Stimulated activated CD4-positive, alpha-beta T cell treated with anti-CD3 and anti-CD28 coated beads, TNF-alpha, amount 100 ng/mL, for 1 hour (primary cell): Measurements from ENCODE around the gene PROM1.

Experiments used
- DNase-seq, 3 donors: peaks; one replicate each; pipeline ENCODE4 v3.0.0-alpha.2; 2020; ENCODE audit warnings: low read depth in 3 of 3, low spot score in 1 of 3

The PROM1 gene

DNA sequence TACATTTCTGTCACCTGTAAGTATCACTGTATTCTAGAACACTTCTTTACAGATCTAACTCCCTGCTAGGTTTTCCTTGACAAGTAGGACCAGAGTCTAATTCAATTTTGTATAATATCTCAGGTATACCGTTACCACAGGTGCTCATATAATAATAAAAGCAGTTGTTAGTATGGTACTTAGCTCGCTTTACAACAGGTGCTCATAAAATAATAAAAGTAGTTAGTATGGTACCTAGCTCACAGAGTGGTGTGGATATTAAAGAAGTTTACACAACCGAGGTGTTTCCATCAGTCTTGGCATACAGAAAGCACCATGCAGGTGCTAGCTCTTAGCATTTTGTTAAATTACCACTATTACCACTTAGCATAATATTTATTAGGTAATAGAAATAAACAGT lies 88.0 kb downstream of the PROM1 start:
- DNase-seq: no peak

DNA sequence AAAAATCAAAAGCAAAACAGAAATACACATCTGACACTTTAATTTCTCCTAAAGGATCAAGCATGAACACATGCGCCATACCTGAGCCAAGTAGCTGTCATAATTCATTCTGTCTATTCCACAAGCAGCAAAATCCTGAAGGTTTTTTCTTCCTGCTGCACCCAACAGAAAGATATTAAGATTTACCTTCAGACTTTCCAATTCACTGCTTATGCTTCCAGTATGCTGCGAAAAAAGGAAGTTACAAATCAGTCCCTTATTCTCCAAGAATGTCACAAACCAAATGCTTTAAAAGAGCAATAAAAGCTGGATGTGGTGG lies 91.7 kb downstream of the PROM1 start:
- DNase-seq: no peak

DNA sequence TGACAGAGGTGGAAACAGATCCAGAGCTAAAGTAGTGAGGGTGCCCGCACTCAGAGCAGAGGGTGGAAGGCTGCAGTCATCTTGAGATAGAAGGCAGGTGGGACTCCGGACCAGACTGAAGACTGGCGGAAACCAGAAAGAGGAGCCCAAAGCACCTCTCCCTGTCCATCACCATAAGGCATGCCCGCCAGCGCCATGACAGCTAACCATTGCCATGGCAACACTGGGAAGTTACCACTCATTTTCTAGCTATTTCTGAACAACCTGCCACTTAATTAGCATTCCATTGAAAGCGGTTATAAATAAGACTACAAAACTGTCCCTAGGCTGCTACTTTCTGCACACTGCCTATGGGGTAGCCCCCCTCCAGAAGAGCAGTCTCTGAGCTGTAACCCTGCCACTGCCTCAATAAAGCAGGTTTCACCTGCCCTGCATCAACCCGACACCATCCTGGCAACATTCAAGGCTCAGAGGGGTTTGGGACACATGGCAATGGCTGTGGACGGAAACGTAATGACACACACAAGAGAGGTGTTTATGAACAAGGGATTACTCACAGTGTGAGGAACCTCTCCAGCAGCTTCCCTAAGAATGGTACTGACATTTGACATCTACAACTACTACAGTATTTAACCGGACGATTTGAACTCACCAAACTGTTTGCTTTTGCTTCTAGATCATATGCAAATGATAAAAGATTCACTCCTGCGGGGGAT lies 93.1 kb downstream of the PROM1 start:
- DNase-seq: no peak

DNA sequence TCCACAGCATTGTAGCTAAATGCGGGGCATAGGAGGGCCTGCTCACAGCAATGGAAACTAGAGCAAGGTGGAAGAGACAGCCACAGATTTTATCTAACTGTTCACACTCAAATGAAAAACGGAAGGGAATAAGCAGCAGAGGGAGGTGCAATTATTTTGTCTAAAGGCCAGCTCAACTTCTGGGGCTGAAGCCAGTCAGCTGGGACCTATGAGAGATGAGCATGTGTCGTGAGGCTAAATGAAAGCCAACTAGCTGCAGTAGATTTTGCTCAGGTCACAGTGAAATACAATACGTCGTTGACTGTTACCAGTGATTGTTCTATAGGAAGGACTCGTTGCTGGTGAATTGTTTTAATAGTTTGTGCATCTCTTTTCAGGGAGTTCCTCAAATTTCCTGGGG lies 94.4 kb downstream of the PROM1 start:
- DNase-seq: no peak

DNA sequence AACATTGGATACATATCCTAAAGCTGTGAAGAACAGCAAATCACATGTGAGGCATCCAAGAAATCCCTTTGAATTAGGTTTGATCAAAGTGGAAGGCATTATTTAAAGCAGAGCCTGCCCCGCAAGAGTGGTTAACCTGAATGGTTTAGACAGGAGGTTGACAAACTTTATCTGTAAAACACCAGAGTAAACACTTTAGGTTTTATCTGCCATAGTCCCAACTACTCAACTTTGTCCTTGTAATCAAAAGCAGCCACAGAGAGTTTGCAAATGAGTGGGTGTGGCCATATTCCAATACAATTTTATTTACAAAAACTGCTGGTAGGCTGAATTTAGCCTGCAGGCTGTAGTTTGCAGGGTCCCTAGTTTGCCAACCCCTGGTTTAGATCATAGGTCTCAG lies 95.6 kb downstream of the PROM1 start:
- no peak for DNase-seq

DNA sequence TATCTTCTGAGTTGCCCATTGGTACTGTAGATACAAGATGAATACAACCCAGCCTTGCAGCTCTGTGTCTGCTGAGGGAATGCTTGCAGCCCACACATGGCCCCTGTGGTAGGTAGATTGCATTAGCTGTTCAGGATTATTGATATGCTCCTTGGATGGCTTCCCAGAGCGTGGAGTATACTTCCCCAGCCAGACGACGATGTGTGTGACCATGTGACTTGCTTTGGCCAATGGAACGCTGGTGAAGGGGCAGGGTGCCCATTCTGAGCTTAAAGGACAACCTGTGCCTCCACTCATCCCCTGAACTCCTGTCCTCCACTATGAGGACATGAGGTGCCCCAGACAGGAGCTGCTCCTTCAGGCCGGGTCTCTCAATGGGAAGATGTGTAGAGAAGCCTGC lies 96.9 kb downstream of the PROM1 start:
- no peak for DNase-seq

DNA sequence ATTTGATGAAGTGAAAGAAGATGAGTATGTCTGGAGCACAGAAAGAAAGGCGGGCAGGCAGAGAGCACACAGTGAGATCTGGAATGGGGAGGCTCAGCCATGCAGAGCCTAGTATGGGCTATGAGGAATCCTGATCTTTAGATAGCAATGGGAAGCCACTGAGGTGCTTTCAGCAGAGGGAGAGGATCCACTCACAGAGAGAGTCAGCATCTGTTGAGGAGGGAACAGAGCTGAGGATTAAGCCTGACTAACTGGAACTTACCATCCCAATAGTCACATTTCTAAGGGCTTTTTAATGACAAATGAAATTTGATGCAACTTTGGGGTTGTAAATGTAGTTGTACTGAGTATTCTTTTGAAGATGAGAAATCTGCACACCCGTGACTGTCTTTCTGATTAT lies 100.2 kb downstream of the PROM1 start:
- DNase-seq: no peak

DNA sequence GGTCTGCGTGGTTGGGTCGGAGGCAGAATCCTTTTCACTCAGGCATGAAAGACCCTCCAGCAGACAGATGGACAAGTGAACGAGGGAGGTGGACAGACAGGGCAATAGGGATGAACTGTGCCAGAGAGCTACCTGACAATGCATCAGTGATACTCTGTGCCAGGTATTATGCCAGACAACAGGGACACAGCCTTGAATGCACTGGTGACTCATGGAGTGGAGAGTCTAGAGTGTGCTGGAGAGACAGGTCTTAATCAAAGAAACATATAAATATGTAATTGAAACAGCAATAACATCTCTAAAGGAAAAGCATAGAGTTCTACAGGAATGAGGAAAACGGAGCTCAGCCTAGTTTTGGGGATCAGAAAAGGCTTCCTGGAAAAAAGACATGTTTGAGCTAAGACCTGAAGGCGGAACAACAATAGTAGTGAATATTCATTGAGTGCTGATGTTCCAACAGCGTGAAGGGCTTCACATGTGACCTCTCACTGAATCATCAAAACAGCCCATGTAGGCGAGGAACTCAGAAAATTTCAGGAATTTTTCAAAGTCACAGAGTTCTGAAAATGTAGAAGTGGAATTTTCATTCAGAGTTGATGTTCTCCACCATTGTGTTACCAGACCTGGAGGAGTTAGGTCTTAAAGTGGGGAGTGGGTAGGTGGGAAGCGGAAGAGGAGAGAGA lies 100.8 kb downstream of the PROM1 start:
- no peak for DNase-seq

DNA sequence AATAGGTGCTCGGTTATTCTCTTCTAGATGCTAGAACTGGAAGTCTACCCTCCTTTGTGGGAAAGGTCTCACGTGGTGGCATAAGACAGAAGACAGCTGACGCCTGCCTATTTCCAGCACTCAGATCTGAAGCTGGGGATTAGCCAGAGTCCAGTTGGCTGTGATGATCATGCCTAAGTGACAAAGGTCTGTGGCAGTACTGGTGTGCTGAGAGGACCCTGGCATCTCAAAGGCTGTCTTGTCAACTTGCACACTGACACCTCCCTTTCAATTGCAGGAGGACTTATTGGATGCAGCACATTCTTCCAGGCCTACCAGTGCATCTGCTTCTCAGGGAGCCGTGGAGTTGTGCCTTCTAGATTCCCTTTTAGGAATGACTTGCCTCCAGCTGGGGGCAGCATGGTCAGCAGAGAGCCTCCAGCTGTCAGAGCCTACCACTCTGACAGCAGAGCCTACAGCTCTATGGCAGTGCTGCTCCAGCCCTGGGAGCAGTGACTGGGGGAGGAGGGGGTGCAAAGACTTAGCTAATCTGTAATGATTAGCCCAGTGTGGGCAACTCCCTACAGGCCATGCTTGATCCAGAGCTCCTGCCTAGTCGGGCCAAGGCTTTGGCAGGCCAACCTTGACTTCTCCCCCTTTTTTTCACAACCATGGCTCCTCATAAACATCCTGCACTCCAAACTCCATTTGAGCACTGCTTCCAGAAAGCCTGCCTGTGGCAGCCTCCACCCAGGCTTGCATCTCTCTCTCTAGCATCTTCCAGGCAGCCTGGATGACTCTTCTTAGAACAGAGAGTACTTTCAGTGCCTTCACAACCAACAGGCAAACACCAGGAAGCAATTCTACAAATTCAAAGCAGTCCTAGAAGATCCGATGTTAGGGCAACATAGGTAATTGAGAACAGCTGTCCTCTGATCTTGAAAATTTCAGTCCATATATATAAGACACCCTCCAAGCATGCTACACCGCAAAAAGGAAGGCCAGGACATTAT lies 107.1 kb downstream of the PROM1 start:
- DNase-seq: no peak

DNA sequence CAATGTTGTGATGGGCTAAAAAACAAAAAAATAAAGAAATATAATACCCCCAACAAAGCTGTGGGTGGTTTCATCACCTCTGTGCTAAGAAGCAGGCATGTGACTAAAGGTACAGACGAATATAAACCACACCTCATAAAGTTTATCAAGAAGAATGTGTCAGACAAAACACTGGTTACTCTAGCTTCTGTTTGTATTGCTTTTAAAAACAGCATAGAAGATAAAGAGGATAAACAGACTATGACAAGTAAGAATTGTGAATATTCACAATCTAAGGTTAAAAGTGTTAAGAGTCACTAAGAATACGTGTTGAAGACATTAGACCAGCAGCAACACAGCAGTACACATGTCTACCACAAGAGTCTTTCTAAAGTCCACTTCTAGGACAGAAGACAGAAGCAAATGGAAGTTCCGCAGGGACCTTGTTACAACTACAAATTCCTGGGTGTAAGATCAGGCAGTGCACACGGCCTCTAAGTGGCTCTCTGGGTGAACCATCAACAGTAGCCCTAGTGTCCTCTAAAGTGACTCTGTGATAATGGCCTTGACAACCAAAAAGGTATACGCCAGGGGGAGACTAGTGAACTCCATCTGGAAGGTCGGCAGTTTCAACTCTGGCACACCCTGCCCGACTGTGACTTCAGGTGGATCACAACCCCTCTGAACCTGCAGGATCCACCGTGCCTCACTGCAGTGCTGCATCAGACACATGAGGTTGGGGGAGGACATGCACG lies 112.6 kb downstream of the PROM1 start:
- no peak for DNase-seq

DNA sequence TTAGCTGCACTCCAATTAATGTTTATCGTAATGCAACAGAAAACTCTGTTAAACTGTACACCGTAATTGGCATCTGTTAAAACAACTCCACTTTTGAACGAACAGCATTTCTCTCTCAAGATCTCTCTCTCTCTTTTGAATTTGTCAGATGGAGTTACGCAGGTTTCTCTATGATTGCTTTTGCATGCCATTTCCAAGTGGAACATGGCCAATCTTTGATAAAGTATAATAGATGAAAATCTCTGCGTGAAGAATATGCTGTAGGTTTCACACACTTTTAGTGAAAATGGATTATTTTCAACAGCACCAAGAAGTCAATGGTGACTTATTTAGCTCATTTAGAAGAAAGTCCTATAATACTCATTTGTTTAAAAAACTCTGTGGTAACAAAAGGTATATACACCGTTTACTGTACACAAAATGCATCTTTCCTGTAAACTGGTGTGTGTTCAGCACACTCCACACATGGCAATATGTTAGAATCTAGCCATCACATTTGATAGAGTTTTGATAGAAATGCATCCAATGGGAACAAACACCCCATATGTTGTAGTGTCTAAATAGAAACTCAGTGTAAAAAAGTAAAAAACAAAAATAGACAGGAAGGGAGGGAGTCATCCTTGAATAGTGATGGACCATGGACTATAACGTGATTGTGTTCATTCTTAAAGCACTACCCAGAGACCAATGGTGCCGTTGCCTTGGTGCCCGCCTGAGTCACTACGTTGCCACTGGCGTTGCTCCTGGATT lies 115.1 kb downstream of the PROM1 start:
- no peak for DNase-seq

DNA sequence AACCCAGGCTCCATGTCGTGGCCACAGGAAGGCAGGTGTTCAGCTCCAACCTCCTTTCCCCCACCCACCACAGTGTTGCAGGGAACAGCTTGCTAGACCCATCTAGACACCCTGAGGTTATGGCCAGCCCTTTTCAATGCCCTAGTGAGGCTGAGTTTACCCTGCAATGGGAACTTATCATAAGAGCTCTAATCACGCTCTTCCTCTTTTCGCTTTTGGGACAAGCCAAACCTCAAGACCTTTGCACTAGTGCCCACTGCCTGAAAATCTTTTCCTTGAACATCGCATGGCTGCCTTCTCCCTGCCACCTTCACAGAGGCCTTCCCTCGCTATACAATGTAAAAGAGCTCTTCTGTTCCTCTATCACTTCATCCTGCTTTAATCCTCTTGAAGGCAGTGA lies 118.5 kb downstream of the PROM1 start:
- no peak for DNase-seq

DNA sequence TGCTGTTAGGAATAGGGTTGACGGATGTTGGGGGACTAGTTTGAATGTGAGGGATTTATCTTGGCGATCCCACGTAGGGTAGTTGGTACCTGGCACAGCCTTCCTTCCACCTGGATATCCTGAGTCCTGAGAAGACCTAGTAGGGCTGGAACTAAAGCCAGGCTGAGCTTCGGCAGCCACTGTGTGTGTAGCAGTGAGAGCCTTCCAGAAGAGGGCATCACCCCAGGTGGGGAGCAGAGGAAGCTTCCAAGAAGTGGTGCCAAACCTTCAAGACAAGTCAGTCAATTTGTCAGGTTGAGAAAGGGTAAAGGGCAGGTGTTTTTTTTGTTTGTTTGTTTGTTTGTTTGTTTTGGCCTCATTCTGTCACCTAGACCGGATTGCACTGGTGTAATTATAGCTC lies 119.7 kb downstream of the PROM1 start:
- DNase-seq: no peak

DNA sequence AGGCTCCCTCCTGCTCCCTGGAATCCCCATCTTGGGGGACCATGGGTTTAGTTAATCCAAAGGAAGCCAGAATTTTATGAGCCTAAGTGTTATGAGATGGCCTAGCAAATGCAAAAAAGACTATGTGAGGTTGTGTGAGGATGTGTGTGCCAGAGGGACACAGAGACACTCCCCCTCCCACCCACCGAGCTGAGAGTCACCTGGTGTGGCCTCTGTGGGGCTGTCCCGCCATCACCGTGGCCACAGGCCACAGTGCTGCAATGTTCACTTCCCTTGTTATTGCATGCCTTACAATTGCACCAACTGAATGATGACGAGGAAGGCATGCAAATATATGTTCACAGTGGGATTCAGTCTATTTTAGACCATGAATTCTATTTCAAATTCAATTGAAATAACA lies 120.2 kb downstream of the PROM1 start:
- DNase-seq: no peak

DNA sequence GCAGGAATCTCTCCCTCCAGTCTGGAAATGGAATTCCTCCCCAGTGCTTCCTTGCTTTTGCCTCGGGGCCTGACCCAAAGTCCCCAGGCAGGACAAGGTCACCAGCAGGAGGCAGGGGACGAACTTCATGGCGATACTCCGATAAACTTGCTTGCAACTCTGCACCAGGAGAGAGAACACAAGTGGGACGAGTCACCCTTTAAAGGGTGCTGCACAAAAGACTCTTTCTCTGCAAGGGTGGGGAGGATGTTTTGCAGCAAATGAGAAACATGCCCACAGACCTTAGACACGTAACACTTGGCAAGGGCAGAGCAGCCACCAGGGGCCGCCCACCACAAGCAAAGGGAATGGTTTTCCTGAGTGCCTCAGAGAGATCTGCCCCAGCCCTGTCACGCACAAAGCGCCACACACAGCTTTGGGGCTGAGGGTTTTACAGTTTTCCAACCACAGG lies 120.8 kb downstream of the PROM1 start, which contains the start of gene FGFBP2:
Gene FGFBP2, minus strand, starts transcription at position 175 of the 451 bp plus-strand sequence. Its CDS starts 46 bp downstream, at position 129.
- DNase-seq: peak in 1 of 3 donors; percentile 16

DNA sequence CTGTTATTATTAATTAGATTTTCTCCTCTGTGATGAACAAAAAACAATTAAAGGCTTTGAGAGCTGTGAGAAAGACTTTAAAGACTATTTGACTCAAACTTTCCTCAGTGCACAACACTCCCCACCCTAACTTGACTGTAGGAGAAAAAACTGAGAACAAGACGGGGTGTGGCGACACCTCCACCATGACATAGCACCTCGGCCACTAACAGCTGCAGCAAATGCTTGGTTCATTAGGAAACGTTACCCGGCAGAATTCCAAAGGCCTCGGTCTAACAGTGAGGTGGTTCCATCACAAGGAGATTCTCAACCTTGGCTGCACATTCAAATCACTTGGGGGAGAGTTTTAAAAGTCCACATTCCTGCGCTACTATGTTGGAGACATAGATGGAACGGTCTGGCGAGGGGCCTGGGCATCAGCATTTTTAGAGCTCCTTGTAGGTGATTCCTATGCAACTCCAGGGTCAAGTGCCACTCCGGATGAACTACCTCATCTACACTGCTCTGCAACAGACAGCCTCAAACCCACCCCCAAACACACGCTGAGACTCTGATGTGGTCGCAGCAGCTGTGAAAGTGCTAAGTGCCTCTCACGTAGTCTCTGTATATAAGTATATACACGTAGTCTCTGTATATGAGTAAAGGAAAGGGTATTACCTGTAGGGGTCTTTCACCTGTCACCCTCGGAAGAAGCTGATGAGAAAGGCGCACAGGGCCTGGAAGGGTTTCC lies 121.9 kb downstream of the PROM1 start:
- DNase-seq: no peak

DNA sequence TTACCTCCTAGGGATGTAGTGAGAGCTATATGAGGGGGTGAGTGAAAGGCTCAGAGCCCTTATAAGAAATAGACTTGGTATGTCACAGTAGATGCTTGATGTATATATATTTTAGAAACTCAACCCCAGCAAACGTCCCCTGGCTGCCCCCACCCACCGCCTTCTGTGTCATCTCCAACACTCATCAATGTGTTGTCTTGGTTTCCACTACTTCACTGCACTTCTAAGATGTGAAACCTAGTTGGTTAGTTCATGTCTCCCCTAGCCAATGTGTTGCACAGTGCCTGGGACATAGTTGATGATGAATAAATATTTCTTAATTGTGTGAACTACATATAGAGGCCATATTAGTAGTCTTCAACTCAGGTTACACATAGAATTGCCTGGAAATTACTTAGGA lies 125.3 kb downstream of the PROM1 start:
- no peak for DNase-seq

DNA sequence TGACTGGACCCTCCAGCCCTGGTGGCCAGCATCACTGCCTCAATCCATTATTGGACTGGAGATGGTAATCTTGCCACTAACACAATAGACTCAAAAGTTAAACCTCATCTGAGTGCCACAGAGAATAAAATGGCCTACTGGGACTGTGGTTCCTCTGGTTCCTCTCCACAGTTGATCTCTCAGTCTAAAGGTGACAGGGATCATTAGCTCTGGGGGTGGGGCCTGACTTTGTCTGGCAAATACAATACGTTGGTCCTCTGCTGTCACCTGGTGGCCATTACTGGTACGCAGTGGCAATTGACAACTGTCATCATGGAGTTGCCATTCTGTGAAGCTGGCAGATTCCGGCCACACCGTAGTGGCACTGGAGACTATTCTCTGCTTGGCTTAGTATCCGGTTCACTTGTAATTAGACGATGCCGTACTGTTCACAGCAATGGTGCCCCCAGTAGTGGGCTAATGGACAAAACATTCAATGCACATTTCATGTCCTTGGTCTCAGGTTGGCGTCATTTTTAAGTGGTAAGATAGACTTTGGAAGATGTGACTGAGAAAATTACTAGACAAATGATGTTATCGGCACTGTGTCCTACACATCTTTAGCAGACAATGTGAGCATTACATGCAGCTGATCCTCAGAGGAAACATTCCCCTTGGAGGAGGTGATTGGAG lies 127.5 kb downstream of the PROM1 start:
- peak; percentile 13 to 71 (median 42) for DNase-seq

DNA sequence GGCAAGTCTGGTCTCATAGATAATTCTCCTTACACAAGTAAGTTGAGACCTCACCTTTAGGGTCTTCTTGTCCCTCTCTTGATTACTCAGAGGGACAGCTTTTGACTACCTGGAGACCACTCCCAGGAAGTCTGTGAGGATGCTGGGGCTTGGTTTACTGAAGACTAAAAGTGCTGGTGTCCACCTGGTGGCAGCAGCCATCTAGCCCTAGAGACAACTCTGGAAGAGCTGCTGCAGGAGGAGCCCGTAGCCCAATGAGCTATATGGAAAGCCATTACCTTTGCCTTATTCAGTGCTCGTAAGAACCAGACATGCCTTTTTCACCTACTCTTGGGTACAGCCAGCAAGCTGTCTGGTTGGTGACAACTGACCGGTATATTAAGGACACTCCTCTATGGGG lies 128.2 kb downstream of the PROM1 start:
- DNase-seq: no peak
